HG02763 (cell line): ENCODE results near the gene SEC31B.

ENCODE experiments used
- ATAC-seq: cut with Tn5 transposase; IDR thresholded peaks from one replicate; pipeline ENCODE4 v1.9.1; 2021; ENCODE audit warnings: mild to moderate bottlenecking, moderate library complexity; ENCODE audit not compliant: unreplicated experiment

Gene SEC31B

GRCh38 chr10:100448951-100449350, 70.7 kb downstream of the SEC31B start:
- no peak for ATAC-seq

GRCh38 chr10:100447663-100448062, 72.0 kb downstream of the SEC31B start:
- ATAC-seq: no peak

- ATAC-seq: no peak
Measured at GRCh38 chr10:100446130-100446761, 73.4 kb downstream of the SEC31B start.

- no peak for ATAC-seq
Measured at GRCh38 chr10:100442548-100442947, 77.1 kb downstream of the SEC31B start.

GRCh38 chr10:100438674-100439315, 80.9 kb downstream of the SEC31B start:
- ATAC-seq: no peak
